Activated CD4-positive, alpha-beta memory T cell treated with anti-CD3 and anti-CD28 coated beads for 36 hours (primary cell): ENCODE data around the gene DLG2. TPM values are rescaled to one million over a fixed set of nuclear protein-coding genes. Genes with fewer than 3 reads are reported as not detected.

Experiments
- CTCF ChIA-PET: fragments of 350-600 bp; sonication (Branson Sonifier 250); formaldehyde crosslinking; loops from one replicate; lab custom pipeline; 2021; ENCODE audit warnings: antibody characterized with exemption, inconsistent platforms; lab: Charles Lee
- POLR2A ChIA-PET: fragments of 350-600 bp; sonication (Branson Sonifier 250); formaldehyde crosslinking; loops from one replicate; lab custom pipeline; 2021; ENCODE audit warnings: antibody characterized with exemption; lab: Charles Lee
- DNase-seq: peaks from one replicate; pipeline ENCODE4 v3.0.0-alpha.2; 2020
- H3K27ac Mint-ChIP-seq: one replicate; pipeline ENCODE4 v1.8.0; 2021; ENCODE audit warnings: mixed read lengths
- H3K27me3 Mint-ChIP-seq: one replicate; pipeline ENCODE4 v1.8.0; 2021; ENCODE audit warnings: mixed read lengths
- H3K36me3 Mint-ChIP-seq: one replicate; pipeline ENCODE4 v1.8.0; 2021; ENCODE audit warnings: mixed read lengths
- H3K4me1 Mint-ChIP-seq: one replicate; pipeline ENCODE4 v1.8.0; 2021; ENCODE audit warnings: low read depth, mixed read lengths
- H3K4me3 Mint-ChIP-seq: one replicate; pipeline ENCODE4 v1.8.0; 2021; ENCODE audit warnings: mild to moderate bottlenecking, mixed read lengths
- H3K9me3 Mint-ChIP-seq: one replicate; pipeline ENCODE4 v1.8.0; 2021; ENCODE audit warnings: mixed read lengths
- intact Hi-C: fragments of 100-400 bp; cut with micrococcal nuclease; formaldehyde crosslinking; loops from one replicate; pipeline ENCODE4 v1.15.1; 2023
- total RNA-seq, 2 experiments: library from RNA; stranded (reverse); gene quantifications; one replicate each; pipeline ENCODE4 v1.2.3, GENCODE V29; 2021

The DLG2 gene
- total RNA-seq, 2 experiments from 2014 or later: 1.7 to 2.1 TPM

DNA sequence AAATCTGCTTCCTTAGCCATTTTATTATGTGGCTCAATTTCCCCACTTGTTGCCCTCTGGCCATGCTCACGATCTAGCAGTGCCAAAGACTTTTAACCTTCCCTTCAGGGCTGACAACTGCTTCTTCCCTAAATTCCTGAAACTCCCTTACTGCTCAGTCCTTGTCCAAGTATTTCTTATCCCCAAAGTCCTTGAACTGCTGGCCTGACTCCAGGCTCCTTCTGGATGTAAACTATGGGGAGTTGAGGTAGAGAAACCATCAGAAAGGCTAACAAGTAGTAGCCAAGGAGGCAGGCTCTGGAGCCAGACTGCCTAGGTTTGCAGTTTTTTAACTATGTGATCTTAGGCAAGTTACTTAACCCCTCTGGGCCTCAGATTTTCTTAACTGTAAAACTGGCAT is 2082.3 kb downstream of the DLG2 start:
- Mint-ChIP-seq H3K27ac (no peak overlapping the region), H3K36me3 (no peaks in the 10 kb centered on the region), H3K27me3 (no peaks in the 10 kb centered on the region), H3K9me3 (no peaks in the 10 kb centered on the region), H3K4me3 (no peak overlapping the region), H3K4me1 (no peaks in the 10 kb centered on the region)
- POLR2A ChIA-PET: no interaction called here
- DNase-seq: no peak
- CTCF ChIA-PET: no interaction called here
- intact Hi-C loops: loop anchor here (1.0 kb wide), 1 partner anchor 39 kb away; no protein-coding TSS in a partner anchor

DNA sequence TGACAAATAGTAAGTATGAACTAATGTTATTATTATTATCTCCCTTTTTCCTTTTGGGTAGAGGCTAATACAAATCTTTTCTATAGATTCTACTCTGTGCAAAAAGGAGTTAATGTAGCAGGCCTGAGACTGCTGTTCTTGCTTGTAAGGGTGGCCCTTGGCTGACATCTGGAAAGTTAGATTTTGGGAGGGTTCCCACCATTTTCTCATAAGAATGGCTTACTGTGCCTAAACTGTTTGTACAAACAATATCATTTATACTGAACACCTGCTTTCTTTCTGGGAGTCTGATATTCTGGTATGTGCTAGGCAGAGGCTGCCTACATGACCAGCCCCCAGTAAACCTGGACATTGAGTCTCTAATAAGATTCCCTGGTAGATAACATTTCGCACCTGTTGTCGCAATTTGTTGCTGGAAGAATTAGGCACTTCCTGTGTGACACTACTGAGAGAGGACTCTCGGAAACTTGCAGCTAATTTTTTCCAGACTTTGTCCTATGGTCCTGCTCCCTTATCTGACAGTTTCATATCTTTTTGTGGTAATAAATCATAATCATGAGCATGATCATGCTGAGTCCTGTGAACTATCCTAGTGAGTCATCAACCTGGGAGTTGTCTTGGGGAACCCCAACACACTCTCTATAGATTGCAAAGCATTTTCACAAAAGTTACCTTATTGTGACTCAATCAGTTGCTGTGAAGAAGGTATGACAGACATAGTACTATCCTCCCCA is 2083.3 kb downstream of the DLG2 start:
- H3K36me3 Mint-ChIP-seq: no peaks in the 10 kb centered on the region
- ChIA-PET CTCF (no interaction called here), POLR2A (no interaction called here)
- no peaks in the 10 kb centered on the region for H3K27me3 Mint-ChIP-seq
- H3K4me3 Mint-ChIP-seq: no peak overlapping the region
- DNase-seq: no peak
- no peaks in the 10 kb centered on the region for H3K9me3 Mint-ChIP-seq
- no peak overlapping the region for H3K27ac Mint-ChIP-seq
- intact Hi-C loops: loop anchor here (1.0 kb wide), 1 partner anchor 40 kb away; no protein-coding TSS in a partner anchor
- H3K4me1 Mint-ChIP-seq: no peaks in the 10 kb centered on the region

DNA sequence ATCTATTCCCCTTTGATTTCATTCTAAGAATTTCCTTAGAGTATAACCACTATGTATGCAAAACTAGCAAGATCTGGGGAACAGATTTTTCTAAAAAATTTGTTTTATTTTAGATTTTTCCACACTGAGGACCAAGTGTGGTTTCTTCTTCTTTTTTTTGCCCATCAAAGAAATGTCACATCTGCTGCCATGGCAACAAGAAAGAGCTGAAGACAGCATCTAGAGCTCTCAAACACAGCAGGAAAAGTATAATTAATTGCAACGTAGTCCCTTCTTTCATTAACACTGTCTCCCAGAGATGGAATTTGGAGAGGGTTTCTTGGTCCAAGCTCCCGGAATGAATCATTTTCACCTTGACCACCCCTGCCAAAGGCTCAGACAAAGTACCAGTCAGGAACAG is 2084.3 kb downstream of the DLG2 start:
- Mint-ChIP-seq H3K4me3 (no peak overlapping the region), H3K27ac (no peak overlapping the region), H3K27me3 (no peaks in the 10 kb centered on the region), H3K9me3 (no peaks in the 10 kb centered on the region), H3K4me1 (no peaks in the 10 kb centered on the region), H3K36me3 (no peaks in the 10 kb centered on the region)
- CTCF ChIA-PET: no interaction called here
- DNase-seq: no peak
- POLR2A ChIA-PET: no interaction called here
- intact Hi-C loops: no loop called here

DNA sequence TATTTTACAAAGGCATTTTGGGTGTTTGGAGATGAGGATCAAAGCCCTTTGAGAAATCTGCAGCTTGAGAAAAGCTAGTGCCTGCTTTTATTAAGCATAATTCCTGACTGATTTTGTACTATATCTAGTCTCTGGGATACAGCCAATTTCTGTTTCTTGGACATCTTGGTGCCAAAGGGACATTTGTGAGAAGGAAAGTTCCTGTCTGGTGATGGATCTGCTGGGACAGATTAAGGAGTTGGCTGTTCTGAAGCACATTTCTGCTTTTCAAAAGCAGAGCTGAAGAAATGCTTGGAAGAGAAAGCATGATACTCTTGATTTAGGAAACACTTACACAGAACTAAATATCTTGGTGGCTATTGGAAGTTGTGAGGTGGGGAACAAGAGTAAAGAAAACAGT is 2086.4 kb downstream of the DLG2 start:
- H3K9me3 Mint-ChIP-seq: no peaks in the 10 kb centered on the region
- H3K36me3 Mint-ChIP-seq: no peaks in the 10 kb centered on the region
- POLR2A ChIA-PET: no interaction called here
- H3K27ac Mint-ChIP-seq: no peak overlapping the region
- H3K27me3 Mint-ChIP-seq: peaks cover 3% of the 10 kb centered on the region
- no peak overlapping the region for H3K4me3 Mint-ChIP-seq
- CTCF ChIA-PET: no interaction called here
- no peaks in the 10 kb centered on the region for H3K4me1 Mint-ChIP-seq
- intact Hi-C loops: no loop called here
- DNase-seq: no peak

DNA sequence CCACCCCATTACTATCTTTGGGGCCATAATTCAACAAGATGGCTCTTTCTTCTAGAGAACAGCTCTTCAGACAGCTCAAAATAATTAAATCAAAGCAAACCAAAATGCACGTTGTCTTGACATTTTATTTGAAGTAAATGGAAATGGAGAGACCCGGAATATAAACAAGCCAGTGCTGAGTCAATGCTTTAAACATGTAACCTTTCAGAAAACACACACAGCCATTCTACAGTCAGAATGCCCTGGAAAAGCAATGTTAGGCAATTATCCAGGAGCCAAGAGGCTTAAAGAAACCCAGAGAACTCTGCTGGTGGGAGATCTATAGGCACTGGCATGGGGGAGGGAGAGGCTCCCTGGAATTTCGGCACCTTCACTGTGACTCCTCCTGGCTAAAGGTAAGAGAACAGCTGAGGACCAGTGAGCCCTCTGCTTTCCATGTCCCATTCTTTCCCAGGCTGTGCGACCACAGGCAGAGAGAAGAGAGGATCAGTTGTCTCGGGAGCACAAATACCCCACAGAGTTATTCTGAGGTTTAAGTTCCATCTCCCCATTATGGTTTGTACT is 2086.9 kb downstream of the DLG2 start:
- H3K4me1 Mint-ChIP-seq: no peaks in the 10 kb centered on the region

DNA sequence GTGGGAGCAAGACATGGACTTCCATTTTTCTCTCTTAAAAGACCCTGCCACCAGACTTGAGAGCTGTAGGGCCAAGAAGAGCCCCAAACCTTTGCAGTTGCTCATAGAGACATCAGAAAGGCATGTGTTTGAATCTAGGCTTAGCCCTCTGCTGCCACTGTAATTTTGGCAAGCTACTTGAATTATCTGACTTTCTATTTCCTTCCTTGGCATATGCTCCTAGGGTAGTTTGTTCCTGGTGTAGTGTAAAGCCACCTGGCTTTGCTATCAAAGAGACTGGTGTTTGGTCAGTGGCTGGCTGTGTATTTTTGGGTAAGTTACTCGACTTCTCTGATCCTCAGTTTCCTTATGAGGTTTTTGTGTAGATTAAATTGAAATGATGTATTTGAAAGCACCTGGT is 2088.9 kb downstream of the DLG2 start:
- no peaks in the 10 kb centered on the region for H3K9me3 Mint-ChIP-seq
- H3K4me3 Mint-ChIP-seq: no peak overlapping the region
- H3K27me3 Mint-ChIP-seq: peaks cover 3% of the 10 kb centered on the region
- intact Hi-C loops: no loop called here
- no peaks in the 10 kb centered on the region for H3K36me3 Mint-ChIP-seq
- POLR2A ChIA-PET: no interaction called here
- CTCF ChIA-PET: no interaction called here
- no peak for DNase-seq
- no peak overlapping the region for H3K27ac Mint-ChIP-seq
- H3K4me1 Mint-ChIP-seq: no peaks in the 10 kb centered on the region

More for the DNA sequence above, 2086.9 kb downstream of the DLG2 start:
- intact Hi-C loops: no loop called here
- Mint-ChIP-seq H3K4me3 (no peak overlapping the region), H3K27me3 (peaks cover 3% of the 10 kb centered on the region), H3K36me3 (no peaks in the 10 kb centered on the region), H3K27ac (no peak overlapping the region), H3K9me3 (no peaks in the 10 kb centered on the region)
- DNase-seq: no peak
- CTCF ChIA-PET: no interaction called here
- POLR2A ChIA-PET: no interaction called here

DNA sequence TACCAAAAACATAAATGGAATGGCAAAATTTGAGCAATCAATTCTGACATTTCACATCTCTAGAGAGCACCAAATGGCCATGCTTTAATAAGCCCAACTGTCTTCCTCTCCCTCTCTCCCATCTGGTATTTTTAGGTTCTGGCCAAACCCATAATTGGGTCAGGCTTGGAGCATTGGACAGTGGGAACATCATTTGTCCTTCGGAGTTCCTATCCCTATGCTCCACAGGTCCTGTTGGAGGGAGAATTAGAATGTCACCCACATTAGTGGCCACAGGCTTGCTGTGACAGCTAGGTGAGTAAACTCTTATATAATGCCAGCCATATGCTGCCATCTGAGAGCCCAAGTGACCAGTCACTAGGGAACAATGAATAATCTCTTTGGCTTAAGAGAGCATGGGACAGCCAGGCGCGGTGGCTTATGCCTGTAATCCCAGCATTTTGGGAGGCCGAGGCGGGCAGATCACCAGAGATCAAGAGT is 2090.0 kb downstream of the DLG2 start:
- Mint-ChIP-seq H3K4me1 (no peaks in the 10 kb centered on the region), H3K27ac (no peak overlapping the region), H3K9me3 (no peaks in the 10 kb centered on the region), H3K27me3 (peaks cover 3% of the 10 kb centered on the region), H3K4me3 (no peak overlapping the region), H3K36me3 (no peaks in the 10 kb centered on the region)
- ChIA-PET CTCF (no interaction called here), POLR2A (no interaction called here)
- DNase-seq: no peak
- intact Hi-C loops: no loop called here

DNA sequence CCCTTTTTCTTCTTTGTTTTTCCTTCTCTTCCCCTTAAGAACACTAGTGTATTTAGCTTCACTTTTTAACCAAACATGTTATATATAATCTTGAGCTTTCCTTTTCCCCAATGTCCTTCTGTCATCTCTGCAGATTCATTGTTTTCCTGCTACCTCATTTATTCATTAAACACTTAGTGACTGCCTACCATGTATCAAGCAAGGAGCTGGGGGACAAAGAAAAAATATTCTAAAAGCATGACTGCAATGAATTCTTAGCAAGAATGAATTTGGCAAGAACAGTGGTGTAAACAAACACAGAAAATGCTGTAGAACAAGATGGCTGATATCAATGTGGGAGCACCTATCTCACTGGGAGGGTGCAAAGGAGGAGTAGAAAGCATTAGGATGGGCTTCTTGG is 2094.0 kb downstream of the DLG2 start:
- Mint-ChIP-seq H3K4me3 (no peak overlapping the region), H3K9me3 (no peaks in the 10 kb centered on the region), H3K27ac (no peak overlapping the region), H3K36me3 (no peaks in the 10 kb centered on the region), H3K27me3 (peaks cover 3% of the 10 kb centered on the region), H3K4me1 (no peaks in the 10 kb centered on the region)
- DNase-seq: no peak
- ChIA-PET POLR2A (no interaction called here), CTCF (no interaction called here)
- intact Hi-C loops: no loop called here

DNA sequence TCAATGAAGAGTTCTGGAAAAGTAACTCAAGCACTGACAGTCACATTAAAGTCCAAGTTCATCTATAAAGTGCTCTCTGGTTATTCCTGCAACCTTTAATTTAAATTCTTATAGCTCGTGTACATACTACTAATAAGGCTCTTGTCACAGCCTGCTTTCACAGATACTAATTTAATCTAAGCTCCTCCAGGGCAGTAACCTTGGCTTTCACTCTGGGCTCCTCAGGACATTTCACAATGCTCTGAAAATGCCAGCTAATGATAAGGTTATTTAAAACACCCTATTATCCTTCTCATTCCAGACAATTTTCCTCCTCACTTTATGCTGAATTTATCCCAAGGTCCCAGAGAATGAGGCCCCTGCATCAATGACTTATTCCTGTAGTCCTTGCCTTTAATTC is 2098.3 kb downstream of the DLG2 start:
- Mint-ChIP-seq H3K9me3 (no peaks in the 10 kb centered on the region), H3K27ac (no peak overlapping the region), H3K36me3 (no peaks in the 10 kb centered on the region), H3K4me1 (no peaks in the 10 kb centered on the region), H3K27me3 (no peaks in the 10 kb centered on the region), H3K4me3 (no peak overlapping the region)
- no peak for DNase-seq
- CTCF ChIA-PET: no interaction called here
- intact Hi-C loops: no loop called here
- POLR2A ChIA-PET: no interaction called here

DNA sequence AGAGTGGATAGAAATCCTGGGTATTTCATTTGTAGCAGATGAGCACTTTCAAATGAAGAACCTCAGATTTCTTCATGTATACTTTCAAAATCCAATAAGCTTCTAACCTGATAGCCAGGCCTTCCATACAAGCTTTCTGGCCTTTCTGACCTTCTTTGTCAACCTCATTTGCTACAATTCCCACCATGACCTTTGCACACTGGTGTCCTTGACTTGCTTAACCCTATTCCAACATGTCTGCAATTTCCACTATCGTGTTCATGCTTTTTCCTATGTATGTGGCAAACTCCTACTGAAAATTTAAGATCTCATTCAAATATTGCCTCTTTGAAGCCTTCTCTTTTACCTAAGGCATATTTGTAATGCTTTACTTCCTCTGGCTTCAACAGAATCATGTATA is 2098.9 kb downstream of the DLG2 start:
- Mint-ChIP-seq H3K27ac (no peak overlapping the region), H3K9me3 (no peaks in the 10 kb centered on the region), H3K4me1 (no peaks in the 10 kb centered on the region), H3K4me3 (no peak overlapping the region), H3K27me3 (no peaks in the 10 kb centered on the region), H3K36me3 (no peaks in the 10 kb centered on the region)
- DNase-seq: no peak
- ChIA-PET CTCF (no interaction called here), POLR2A (no interaction called here)
- intact Hi-C loops: no loop called here

DNA sequence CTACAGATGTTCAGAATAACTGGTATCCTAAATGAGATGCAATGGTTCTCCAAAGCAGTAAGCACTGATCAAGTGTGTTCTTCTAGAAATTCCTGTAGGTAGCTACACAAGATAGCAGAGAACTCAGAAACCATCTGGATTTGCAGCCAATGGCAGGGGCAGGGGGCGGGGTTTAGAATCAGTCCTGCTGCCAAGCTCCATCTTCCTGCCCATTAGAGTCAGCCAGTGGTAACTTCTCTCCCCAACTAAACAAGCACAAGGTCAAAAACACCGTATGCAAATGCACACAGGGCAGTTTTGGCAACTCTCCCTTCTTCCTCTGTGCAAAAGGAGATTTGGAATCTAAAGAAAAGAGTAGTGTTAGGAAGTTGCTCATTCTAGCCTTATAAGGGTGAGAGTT is 2103.5 kb downstream of the DLG2 start:
- POLR2A ChIA-PET: no interaction called here
- no peak for DNase-seq
- intact Hi-C loops: no loop called here
- Mint-ChIP-seq H3K27ac (no peak overlapping the region), H3K9me3 (no peaks in the 10 kb centered on the region), H3K4me3 (no peak overlapping the region), H3K36me3 (no peaks in the 10 kb centered on the region), H3K4me1 (no peaks in the 10 kb centered on the region), H3K27me3 (no peaks in the 10 kb centered on the region)
- CTCF ChIA-PET: no interaction called here

DNA sequence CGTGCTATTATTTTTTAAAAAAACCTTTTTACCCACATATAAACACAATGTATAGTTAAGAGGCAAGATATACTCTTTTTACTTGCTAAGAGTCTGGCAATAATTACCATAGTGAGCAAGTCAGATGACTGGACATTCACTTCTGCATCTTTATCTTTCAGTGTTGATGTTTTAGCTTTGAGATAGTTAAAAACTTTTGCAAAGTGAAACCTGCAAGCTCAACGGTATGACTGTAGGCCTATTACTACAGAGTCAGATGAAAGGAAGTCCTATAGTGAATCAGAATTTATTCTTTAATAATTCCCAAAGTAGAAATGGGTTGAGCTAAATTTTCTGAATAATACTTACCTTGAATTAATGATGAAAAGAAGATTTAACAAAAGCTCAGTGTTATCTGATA is 2104.2 kb downstream of the DLG2 start:
- POLR2A ChIA-PET: no interaction called here
- CTCF ChIA-PET: interaction anchor here (0.6 to 0.7 kb wide), 2 partner anchors 45 to 822 kb away, joined by 3 read pairs; no protein-coding TSS in a partner anchor
- Mint-ChIP-seq H3K4me1 (no peaks in the 10 kb centered on the region), H3K4me3 (no peak overlapping the region), H3K36me3 (no peaks in the 10 kb centered on the region), H3K27ac (no peak overlapping the region), H3K9me3 (no peaks in the 10 kb centered on the region), H3K27me3 (no peaks in the 10 kb centered on the region)
- DNase-seq: no peak
- intact Hi-C loops: no loop called here
